Heart left ventricle (tissue), 16 donors: ENCODE data around the gene THAP11. TPM values are rescaled to one million over a fixed set of nuclear protein-coding genes. Genes with fewer than 3 reads are reported as not detected.

Experiments
- ATAC-seq, 4 donors: fragments of 200-7000 bp; cut with Tn5 transposase; one replicate each; pipeline ENCODE4 v1.9.1; 2020 to 2022; ENCODE audit warnings: moderate library complexity in 4 of 4, mild to moderate bottlenecking in 3 of 4, moderate number of reproducible peaks in 1 of 4
- DNase-seq, 5 donors: peaks; one replicate each; pipeline ENCODE4 v3.0.0-alpha.2; 2020
- H3K27ac ChIP-seq, 12 donors: fragments of 200-600 bp; sonication (generic) in 4 of 12; one replicate each; pipeline versions ENCODE4 v1.5.0 to v1.8.0; 2016 to 2022; ENCODE audit warnings: mild to moderate bottlenecking in 2 of 12
- H3K27me3 ChIP-seq, 9 donors: fragments of 200-600 bp; sonication (generic) in 2 of 9; one replicate each; pipeline versions ENCODE4 v1.5.1 to v1.8.0; 2016 to 2022; ENCODE audit warnings: mild to moderate bottlenecking in 3 of 9
- H3K36me3 ChIP-seq, 9 donors: fragments of 200-600 bp; sonication (generic) in 2 of 9; one replicate each; pipeline versions ENCODE4 v1.5.0 to v1.8.0; 2018 to 2022; ENCODE audit warnings: mild to moderate bottlenecking in 2 of 9
- H3K4me1 ChIP-seq, 12 donors: fragments of 200-600 bp; sonication (generic) in 4 of 12; one replicate each; pipeline versions ENCODE4 v1.5.0 to v1.8.0; 2016 to 2022; ENCODE audit warnings: mild to moderate bottlenecking in 3 of 12
- H3K4me3 ChIP-seq, 12 donors: fragments of 200-600 bp; sonication (generic) in 4 of 12; one replicate each; pipeline versions ENCODE4 v1.5.0 to v1.8.0; 2017 to 2022; ENCODE audit warnings: mild to moderate bottlenecking in 9 of 12, moderate library complexity in 4 of 12
- H3K9me3 ChIP-seq, 12 donors: fragments of 200-600 bp; sonication (generic) in 4 of 12; one replicate each; pipeline versions ENCODE4 v1.5.0 to v1.8.0; 2016 to 2022; ENCODE audit warnings: mild to moderate bottlenecking in 1 of 12
- CTCF ChIP-seq, 12 donors: fragments of 200-600 bp; sonication (generic) in 4 of 12; IDR thresholded peaks; one replicate each; pipeline versions ENCODE4 v1.5.0 to v1.8.0; 2018 to 2022; ENCODE audit warnings: antibody characterized with exemption in 12 of 12, mild to moderate bottlenecking in 5 of 12
- POLR2A ChIP-seq, 2 donors: fragments of 450-650 bp; IDR thresholded peaks; one replicate each; pipeline ENCODE4 v1.6.1; 2017; ENCODE audit warnings: antibody characterized with exemption in 2 of 2, mild to moderate bottlenecking in 2 of 2, moderate library complexity in 2 of 2
- WGBS, 4 donors: extraction: QIAGEN DNeasy Blood & Tissue Kit in 2 of 4; methylation state at CpG; one replicate each; pipeline versions ENCODE4 v1.1.5 to v1.1.7; 2013 to 2018; 5-methylcytosine and 5-hydroxymethylcytosine counted together
- intact Hi-C, 10 donors: fragments of 100-400 bp; cut with DNase I; formaldehyde crosslinking; loops; one replicate each; pipeline versions ENCODE4 v1.11.1 to v1.14.2; 2022
- polyA plus RNA-seq, 2 donors: library from polyadenylated mRNA; stranded (reverse); fragments of 200-250 nt; gene quantifications; one replicate each; pipeline ENCODE4 v1.2.3, GENCODE V29; 2013
- total RNA-seq, 9 donors: library from RNA; depleted of rRNA in 2 of 9; stranded (reverse); fragments of >200 nt in 2 of 9; fragmentation: NEBNext Ultra II Directional in 3 of 9; extraction: Animal tissue kit (Norgen Biotek cat#: 25700) in 3 of 9; gene quantifications; one replicate each; pipeline versions ENCODE4 v1.1.0 to v1.2.4, GENCODE V29; 2016 to 2023
- donor health status: ischemic (EF 13 %, LVEDD 7.1; RV severe dilation, severe dysfunction).
- donor health status: healthy with polysubstance abuse.
- donor health status: DM: no; HTN: yes; CAD: no.
- donor health status: DM: no; HTN: no; CAD: no.
- donor health status: ischemic (EF 25% LVEDD 6.9; RV normal size, moderate dysfunction).
- donor health status: ischemic (EF 25% LVEDD 5.7; RV mildly dilated, moderate dysfunction).
- donor health status: healthy.
- donor health status: DM: yes; HTN: yes; CAD: no.
- donor health status: ischemic (EF 35%, LVEDD 5.7; RV mildly dilated, moderate dysfunction).
- donor health status: nonischemic (EF 11% LVEDD 7.7; RV severe dilation, severe dysfunction).
- donor health status: DM: yes; HTN: yes; CAD: no.
- donor health status: PGD.
- donor health status: ischemic (EF 29% LVEDD 5.4; RV normal size, mild dysfunction).
- donor health status: nonischemic (EF 23%, LVEDD 6.1; RV moderate dilation, normal function).

THAP11 gene
- total and polyA plus RNA-seq, 11 donors = 10.6 to 87.5 (median 27.4) TPM

GRCh38 chr16:67847064-67847861 is 5.1 kb downstream of the THAP11 start, which contains the start of gene CENPT:
Gene CENPT, minus strand, starts transcription at chr16:67847693. Its CDS starts 13,834 bp downstream, at chr16:67833859.
- ATAC-seq (peak; percentile 8 to 77 (median 48)), DNase-seq (peak in 2 of 5 donors; percentile 52 to 79)
- no peaks in the 10 kb centered on the region for H3K9me3 ChIP-seq
- 0 to 1% (median 1%) methylated on average over 27 to 61 of the region's 62 CpGs for WGBS, 4 donors
- H3K27ac ChIP-seq = peak within 1 kb of the TSS; percentile 88 to 100 (median 96)
- intact Hi-C loops = loop anchor here in 1 of 10 donors (2.0 to 5.0 kb wide), 2 partner anchors 16 to 40 kb away; partner anchors contain the start of genes RANBP10 and TSNAXIP1
- peaks cover 24 to 63% (median 50%) of the 10 kb centered on the region in 12 donors for H3K4me1 ChIP-seq
- peak within 1 kb of the TSS; percentile 76 to 100 (median 94) for H3K4me3 ChIP-seq
- H3K27me3 ChIP-seq = no peaks in the 10 kb centered on the region
- H3K36me3 ChIP-seq = peaks cover 0 to 12% (median 0%) of the 10 kb centered on the region in 9 donors
- no peak for TF ChIP-seq CTCF (IDR thresholded peaks at IDR 0.05)
- no peak for TF ChIP-seq POLR2A (IDR thresholded peaks at IDR 0.05)

GRCh38 chr16:67848118-67848517 is 6.0 kb downstream of the THAP11 start:
- Histone ChIP-seq H3K4me1 (peaks cover 24 to 57% (median 47%) of the 10 kb centered on the region in 12 donors), H3K27me3 (no peaks in the 10 kb centered on the region), H3K27ac (peak overlapping the region in 10 of 12 donors; percentile 91 to 100 (median 96)), H3K36me3 (peaks cover 0 to 12% (median 0%) of the 10 kb centered on the region in 9 donors), H3K4me3 (peak overlapping the region in 10 of 12 donors; percentile 77 to 100 (median 99)), H3K9me3 (no peaks in the 10 kb centered on the region)
- no peak for DNase-seq
- ATAC-seq = no peak
- TF ChIP-seq POLR2A (IDR thresholded peaks at IDR 0.05) = no peak
- TF ChIP-seq CTCF (IDR thresholded peaks at IDR 0.05) = no peak
- intact Hi-C loops = loop anchor here in 1 of 10 donors (5.0 kb wide), 1 partner anchor 41 kb away; the partner anchor contains the start of genes RANBP10 and TSNAXIP1
- WGBS, 4 donors = 85 to 91% (median 89%) methylated on average over 11 of the region's 11 CpGs

GRCh38 chr16:67853670-67854069 is 11.6 kb downstream of the THAP11 start:
- Histone ChIP-seq H3K27ac (no peak overlapping the region), H3K9me3 (no peaks in the 10 kb centered on the region), H3K4me1 (peaks cover 10 to 52% (median 41%) of the 10 kb centered on the region in 12 donors), H3K36me3 (peaks cover 0 to 11% (median 0%) of the 10 kb centered on the region in 9 donors), H3K4me3 (no peak overlapping the region), H3K27me3 (no peaks in the 10 kb centered on the region)
- 96 to 99% (median 98%) methylated on average over 3 of the region's 3 CpGs for WGBS, 4 donors
- no peak for DNase-seq
- TF ChIP-seq CTCF (IDR thresholded peaks at IDR 0.05) (no peak), POLR2A (IDR thresholded peaks at IDR 0.05) (no peak)
- no peak for ATAC-seq
- intact Hi-C loops = no loop called here

- no peaks in the 10 kb centered on the region for H3K27me3 ChIP-seq
- H3K4me1 ChIP-seq = peaks cover 9 to 55% (median 42%) of the 10 kb centered on the region in 12 donors
- intact Hi-C loops = no loop called here
- 41 to 55% (median 51%) methylated on average over 10 of the region's 10 CpGs for WGBS, 4 donors
- H3K36me3 ChIP-seq = peaks cover 0 to 9% (median 0%) of the 10 kb centered on the region in 9 donors
- DNase-seq (peak in 2 of 5 donors; percentile 43 to 51), ATAC-seq (no peak)
- TF ChIP-seq CTCF (IDR thresholded peaks at IDR 0.05) = no peak
- TF ChIP-seq POLR2A (IDR thresholded peaks at IDR 0.05) = no peak
- no peaks in the 10 kb centered on the region for H3K9me3 ChIP-seq
- peak overlapping the region in 7 of 12 donors; percentile 15 to 87 (median 45) for H3K27ac ChIP-seq
- H3K4me3 ChIP-seq = no peak overlapping the region
These were observed 13.7 kb downstream of the THAP11 start for GRCh38 chr16:67855789-67856188.
